ENCODE data around the gene MORN1. TPM values are rescaled to one million over a fixed set of nuclear protein-coding genes. Genes with fewer than 3 reads are reported as not detected.

MORN1 gene
- total and polyA plus RNA-seq, 9 of the 15 experiments (the other 6 are each of a cell fraction or from before 2014, with no cell fraction given), result 0.24 to 9.3 (median 4.2) TPM

- H2AFZ ChIP-seq (ENCODE audit: low read depth, low read length), result no peak overlapping the region
- FAIRE-seq, result no peak
- intact Hi-C loops (cut with micrococcal nuclease), result no loop called here
- 0 out of 3 replicates have a peak, but pooled peaks cover 5% of the 10 kb centered on the region for H3K79me2 ChIP-seq (ENCODE audit: control insufficient read depth, insufficient read depth, low read length)
- in situ Hi-C loops (cut with MboI), result no loop called here
- no TSS peak for BruUV-seq (replicated peaks)
- no peaks in the 10 kb centered on the region for H3K9me3 ChIP-seq (replicated peaks; ENCODE audit: control insufficient read depth, insufficient read depth, low read depth, low read length)
- no peaks in the 10 kb centered on the region for H3K9me1 ChIP-seq (ENCODE audit: control insufficient read depth, insufficient read depth, low read length)
- 96% methylated on average over 31 of the region's 41 CpGs for WGBS (ENCODE audit: insufficient coverage, low coverage, missing lambda C conversion rate)
- no peak overlapping the region for H3K9ac ChIP-seq (ENCODE audit: insufficient read depth in 1 of 2, low read depth in 2 of 2, low read length in 2 of 2)
- no peak overlapping the region for H3K27ac ChIP-seq (ENCODE audit: extremely low read depth, low read depth, low read length)
- no peak for ATAC-seq
- H3K4me1 ChIP-seq (replicated peaks in 1 of 2; ENCODE audit: control insufficient read depth in 2 of 2, insufficient read depth in 2 of 2, low read length in 2 of 2), result peaks cover 5 to 54% of the 10 kb centered on the region in 2 experiments; a peak in 3 of 5 replicates
- H3K4me3 ChIP-seq, result no peak overlapping the region
- no peaks in the 10 kb centered on the region for H3K27me3 ChIP-seq (ENCODE audit: control insufficient read depth in 2 of 2, insufficient read depth in 2 of 2, low read length in 2 of 2)
- no peaks in the 10 kb centered on the region for H4K20me1 ChIP-seq (replicated peaks; ENCODE audit: control insufficient read depth, insufficient read depth, low read length)
- ChIA-PET POLR2A (interaction anchor here (1.2 to 1.9 kb wide), 3 partner anchors 10 to 78 kb away, joined by 3 to 6 read pairs (median 4); no protein-coding TSS in a partner anchor), CTCF (ENCODE audit: low intra/inter-chr PET ratio) (no interaction called here)
- no peak overlapping the region for H3K4me2 ChIP-seq (ENCODE audit: insufficient read depth, low read length)
- no peak for DNase-seq (ENCODE audit: extremely low read depth in 1 of 4, low spot score in 3 of 4)
- peaks cover 78% of the 10 kb centered on the region; the same call in 2 of the 3 replicates for H3K36me3 ChIP-seq (ENCODE audit: control insufficient read depth, insufficient read depth, low read length)
- no peak for TF ChIP-seq ZFX (CRISPR knock-in tag; IDR thresholded peaks at IDR 0.05)
- no peak for TF ChIP-seq HDAC3 (IDR thresholded peaks at IDR 0.05; ENCODE audit: borderline replicate concordance, partially characterized antibody)
- TF ChIP-seq KLF10 (CRISPR knock-in tag; IDR thresholded peaks at IDR 0.05), result no peak
- TF ChIP-seq TAL1 (IDR thresholded peaks at IDR 0.05), result no peak
- TF ChIP-seq ZBTB8A (IDR thresholded peaks at IDR 0.05; ENCODE audit: partially characterized antibody), result no peak
- TF ChIP-seq ZNF77 (CRISPR knock-in tag; IDR thresholded peaks at IDR 0.05), result no peak
- TF ChIP-seq ZBED1 (IDR thresholded peaks at IDR 0.05), result no peak
- no peak for TF ChIP-seq NEUROD1 (IDR thresholded peaks at IDR 0.05; ENCODE audit: borderline replicate concordance, low read depth, low read length, partially characterized antibody)
- no peak for TF ChIP-seq TBP (optimal IDR thresholded peaks at IDR 0.05; ENCODE audit: low read depth, low read length)
- no peak for TF ChIP-seq L3MBTL2 (IDR thresholded peaks at IDR 0.05)
- no peak for TF ChIP-seq SRSF7 (optimal IDR thresholded peaks at IDR 0.05; ENCODE audit: low read depth, low read length)
- no peak for TF ChIP-seq SAFB (IDR thresholded peaks at IDR 0.05; ENCODE audit: borderline replicate concordance, low read depth, low read length)
- no peak for TF ChIP-seq ZNF253 (CRISPR knock-in tag; conservative IDR thresholded peaks at IDR 0.05)
- no peak for TF ChIP-seq PML (IDR thresholded peaks at IDR 0.05; ENCODE audit: low read length)
- TF ChIP-seq POLR2G (IDR thresholded peaks at IDR 0.05; ENCODE audit: low read depth, low read length), result 0 out of 2 replicates have a peak, but pooled peaks have one; percentile 46
- no peak for TF ChIP-seq ZKSCAN3 (CRISPR knock-in tag; IDR thresholded peaks at IDR 0.05)
- peak; percentile 58; the same call in 1 of the 2 replicates for TF ChIP-seq HNRNPL (IDR thresholded peaks at IDR 0.05; ENCODE audit: low read depth, low read length)
- TF ChIP-seq ETV5 (CRISPR knock-in tag; IDR thresholded peaks at IDR 0.05; ENCODE audit: low read depth), result no peak
- no peak for TF ChIP-seq STAG1 (CRISPR knock-in tag; IDR thresholded peaks at IDR 0.05; ENCODE audit: borderline replicate concordance)
- no peak for TF ChIP-seq ZNF785 (CRISPR knock-in tag; IDR thresholded peaks at IDR 0.05)
- no peak for TF ChIP-seq ZNF740 (CRISPR knock-in tag; IDR thresholded peaks at IDR 0.05)
- no peak for TF ChIP-seq ZNF740 (tag; IDR thresholded peaks at IDR 0.05)
- no peak for TF ChIP-seq ZNF263 (CRISPR knock-in tag; IDR thresholded peaks at IDR 0.05; ENCODE audit: borderline replicate concordance)
- TF ChIP-seq BRF2 (IDR thresholded peaks at IDR 0.05; ENCODE audit: borderline replicate concordance, insufficient read depth, insufficient read length), result no peak
- peak; percentile 70 for TF ChIP-seq RBM22 (IDR thresholded peaks at IDR 0.05; ENCODE audit: low read depth, low read length, poor library complexity, severe bottlenecking)
Measured at GRCh38 chr1:2307064-2307605, 84.2 kb downstream of the MORN1 start.

All from K562 (cell line).